IMR-90 (cell line): Measurements from ENCODE around the gene OR52W1. TPM values are rescaled to one million over a fixed set of nuclear protein-coding genes. Genes with fewer than 3 reads are reported as not detected.

ENCODE experiments used
- ATAC-seq: fragments of 200-7000 bp; cut with Tn5 transposase; 2 replicates; pipeline ENCODE4 v1.9.1; 2020; ENCODE audit warnings: low read depth, mild to moderate bottlenecking, moderate library complexity
- BruUV-seq: library from RNA; stranded (reverse); fragments of 400-500 nt; replicated peaks from 2 replicates; lab custom pipeline; 2021; lab: Mats Ljungman, UMichigan
- CTCF ChIA-PET: fragments of 300-600 bp; formaldehyde crosslinking; extraction: SDS; loops from one replicate; lab custom pipeline; 2021; ENCODE audit warnings: antibody characterized with exemption; lab: Yijun Ruan, JAX
- POLR2A ChIA-PET: fragments of 300-600 bp; sonication (Branson Sonifier 250); formaldehyde crosslinking; loops from one replicate; lab custom pipeline; 2022; ENCODE audit warnings: antibody characterized with exemption; ENCODE audit not compliant: unreplicated experiment; lab: Charles Lee
- DNase-seq: peaks from one replicate; pipeline ENCODE4 v3.0.0; 2013
- H2AFZ ChIP-seq: replicated peaks from 2 replicates; pipeline ENCODE3; 2013; ENCODE audit warnings: low read length, mild to moderate bottlenecking; ENCODE audit not compliant: poor library complexity
- H2AK5ac ChIP-seq: 2 replicates; pipeline ENCODE4 v1.6.1; 2013; ENCODE audit warnings: low read depth, low read length, inconsistent platforms
- H2AK9ac ChIP-seq: replicated peaks from 2 replicates; pipeline ENCODE3; 2013; ENCODE audit warnings: mild to moderate bottlenecking, low read depth, low read length, moderate library complexity; ENCODE audit not compliant: poor library complexity
- H2BK120ac ChIP-seq: 2 replicates; pipeline ENCODE4 v1.6.1; 2013; ENCODE audit warnings: low read depth, low read length, inconsistent platforms
- H2BK15ac ChIP-seq: 3 replicates; pipeline ENCODE4 v1.6.1; 2013; ENCODE audit warnings: low read depth, low read length, inconsistent platforms
- H2BK20ac ChIP-seq: 2 replicates; pipeline ENCODE4 v1.6.1; 2013; ENCODE audit warnings: low read depth, mild to moderate bottlenecking, inconsistent platforms, low read length, moderate library complexity
- H2BK5ac ChIP-seq: 2 replicates; pipeline ENCODE4 v1.6.1; 2013; ENCODE audit warnings: mild to moderate bottlenecking, low read depth, low read length, inconsistent platforms; ENCODE audit not compliant: poor library complexity, severe bottlenecking
- H3K14ac ChIP-seq: replicated peaks from 2 replicates; pipeline ENCODE4 v1.6.1; 2013; ENCODE audit warnings: low read depth, low read length, inconsistent platforms
- H3K18ac ChIP-seq: 2 replicates; pipeline ENCODE4 v1.6.1; 2013; ENCODE audit warnings: low read depth, low read length, control low read depth
- H3K23ac ChIP-seq: 2 replicates; pipeline ENCODE4 v1.6.1; 2013; ENCODE audit warnings: low read depth, low read length, inconsistent platforms
- H3K27ac ChIP-seq: 2 replicates; pipeline ENCODE4 v1.5.1; 2013; ENCODE audit warnings: mild to moderate bottlenecking, control low read depth, low read length; ENCODE audit not compliant: insufficient read depth
- H3K27me3 ChIP-seq: 2 replicates; pipeline ENCODE4 v1.6.1; 2013; ENCODE audit warnings: low read length; ENCODE audit not compliant: control insufficient read depth, insufficient read depth
- H3K36me3 ChIP-seq: 2 replicates; pipeline ENCODE4 v1.6.1; 2013; ENCODE audit warnings: low read length, mixed read lengths; ENCODE audit not compliant: control insufficient read depth, insufficient read depth
- H3K4ac ChIP-seq: 2 replicates; pipeline ENCODE4 v1.6.1; 2013; ENCODE audit warnings: low read depth, low read length, inconsistent platforms
- H3K4me1 ChIP-seq: 2 replicates; pipeline ENCODE4 v1.6.1; 2013; ENCODE audit warnings: low read length, mixed read lengths; ENCODE audit not compliant: control insufficient read depth, insufficient read depth
- H3K4me2 ChIP-seq: 2 replicates; pipeline ENCODE4 v1.6.1; 2013; ENCODE audit warnings: low read depth, mild to moderate bottlenecking, control low read depth, low read length, moderate library complexity
- H3K4me3 ChIP-seq: 2 replicates; pipeline ENCODE4 v1.5.1; 2013; ENCODE audit warnings: low read depth, mild to moderate bottlenecking, control low read depth, low read length, moderate library complexity; ENCODE audit not compliant: insufficient read depth
- H3K56ac ChIP-seq: 2 replicates; pipeline ENCODE4 v1.6.1; 2013; ENCODE audit warnings: low read length, inconsistent platforms; ENCODE audit not compliant: insufficient read depth; ENCODE audit errors: extremely low read depth
- H3K79me1 ChIP-seq, 2 experiments: 2 replicates each; pipeline ENCODE4 v1.6.1; 2013; ENCODE audit warnings: low read length in 2 of 2, inconsistent platforms in 1 of 2, low read depth in 1 of 2
- H3K9ac ChIP-seq: 2 replicates; pipeline ENCODE4 v1.6.1; 2013; ENCODE audit warnings: low read depth, low read length, control low read depth
- H3K9me1 ChIP-seq: 2 replicates; pipeline ENCODE4 v1.6.1; 2013; ENCODE audit warnings: low read length, inconsistent platforms; ENCODE audit not compliant: insufficient read depth
- H3K9me3 ChIP-seq: 2 replicates; pipeline ENCODE4 v1.6.1; 2013; ENCODE audit warnings: low read length; ENCODE audit not compliant: control insufficient read depth, insufficient read depth
- H4K20me1 ChIP-seq: 2 replicates; pipeline ENCODE4 v1.6.1; 2013; ENCODE audit warnings: low read length, inconsistent platforms; ENCODE audit not compliant: insufficient read depth
- H4K5ac ChIP-seq: 2 replicates; pipeline ENCODE4 v1.6.1; 2013; ENCODE audit warnings: mild to moderate bottlenecking, low read depth, low read length, control low read depth
- H4K8ac ChIP-seq, 2 experiments: 2 replicates each; pipeline ENCODE4 v1.6.1; 2013; ENCODE audit warnings: low read depth in 2 of 2, low read length in 2 of 2, control low read depth in 1 of 2, inconsistent platforms in 1 of 2
- H4K91ac ChIP-seq: 2 replicates; pipeline ENCODE4 v1.6.1; 2013; ENCODE audit warnings: low read depth, low read length, inconsistent platforms; ENCODE audit not compliant: insufficient read depth
- MAZ ChIP-seq: IDR thresholded peaks from 2 replicates; pipeline ENCODE4 v1.6.1; 2012; ENCODE audit warnings: low read depth, mild to moderate bottlenecking, low read length, improper control_type of control experiment, moderate library complexity, borderline replicate concordance
- WGBS, 2 experiments: methylation state at CpG; one replicate each; pipeline versions ENCODE4 v1.1.5 to v1.1.7; 2013; ENCODE audit warnings: missing lambda C conversion rate in 2 of 2; ENCODE audit not compliant: insufficient read length in 1 of 2; ENCODE audit errors: extremely low coverage in 2 of 2; 5-methylcytosine and 5-hydroxymethylcytosine counted together
- dilution Hi-C: fragments of 300-500 bp; cut with HindIII; formaldehyde crosslinking; loops from one replicate; pipeline ENCODE4 v1.14.3; 2018; ENCODE audit warnings: low sequenced_read_pairs; ENCODE audit not compliant: unreplicated experiment
- in situ Hi-C: fragments of 300-500 bp; cut with MboI; formaldehyde crosslinking; loops from 3 replicates; pipeline ENCODE4 v1.14.3; 2019; ENCODE audit warnings: low sequenced_read_pairs, inconsistent platforms, mixed read lengths
- intact Hi-C: fragments of 100-400 bp; cut with micrococcal nuclease; formaldehyde crosslinking; loops from 2 replicates; pipeline ENCODE4 v1.10.0; 2022
- polyA plus RNA-seq, 3 experiments: library from polyadenylated mRNA; depleted of rRNA; stranded (reverse); fragments of >200 nt; gene quantifications; 2 replicates each; pipeline ENCODE4 v1.2.3, GENCODE V29; 2012; ENCODE audit warnings: low replicate concordance in 1 of 3
- total RNA-seq: library from RNA; depleted of rRNA; stranded (reverse); fragments of >200 nt; gene quantifications from 2 replicates; pipeline ENCODE4 v1.2.3, GENCODE V29; 2012

Gene OR52W1
- total and polyA plus RNA-seq, 2 of the 4 experiments (the other 2 are of a cell fraction): not detected

GRCh38 chr11:6216501-6216900 lies 17.5 kb downstream of the OR52W1 start:
- Histone ChIP-seq H3K14ac (no peak overlapping the region), H2AFZ (no peak overlapping the region), H2BK15ac (no peak overlapping the region), H3K4me2 (no peak overlapping the region), H2AK5ac (no peak overlapping the region), H2BK5ac (no peak overlapping the region), H3K27me3 (no peaks in the 10 kb centered on the region), H4K8ac (no peak overlapping the region), H3K9me3 (no peaks in the 10 kb centered on the region), H3K56ac (no peak overlapping the region), H3K23ac (no peak overlapping the region), H3K9ac (no peak overlapping the region), H3K18ac (no peak overlapping the region), H2BK20ac (no peak overlapping the region), H3K36me3 (peaks cover 39% of the 10 kb centered on the region), H4K20me1 (peaks cover 3% of the 10 kb centered on the region; the same call in 1 of the 2 replicates), H4K91ac (no peak overlapping the region), H4K5ac (no peak overlapping the region), H3K9me1 (peaks cover 2% of the 10 kb centered on the region; the same call in 1 of the 2 replicates), H2AK9ac (no peak overlapping the region), H3K79me1 (peaks cover 8 to 11% of the 10 kb centered on the region in 2 experiments; a peak in 3 of 4 replicates), H3K4me1 (peaks cover 5% of the 10 kb centered on the region), H3K27ac (no peak overlapping the region), H3K4me3 (no peak overlapping the region), H2BK120ac (no peak overlapping the region), H3K4ac (no peak overlapping the region)
- TF ChIP-seq MAZ: no peak
- CTCF ChIA-PET: interaction anchor here (0.7 kb wide), 1 partner anchor 9 kb away, joined by 3 read pairs; no protein-coding TSS in a partner anchor
- in situ Hi-C loops: no loop called here
- BruUV-seq: no TSS peak
- ATAC-seq: no peak
- dilution Hi-C loops: no loop called here
- POLR2A ChIA-PET: no interaction called here
- 93% methylated on average over 3 of the region's 4 CpGs; no CpG with 5 or more reads in 1 of the 2 experiments for WGBS, 2 experiments
- intact Hi-C loops: no loop called here
- DNase-seq: no peak
